ENCODE data around the gene FREY1.

DNA sequence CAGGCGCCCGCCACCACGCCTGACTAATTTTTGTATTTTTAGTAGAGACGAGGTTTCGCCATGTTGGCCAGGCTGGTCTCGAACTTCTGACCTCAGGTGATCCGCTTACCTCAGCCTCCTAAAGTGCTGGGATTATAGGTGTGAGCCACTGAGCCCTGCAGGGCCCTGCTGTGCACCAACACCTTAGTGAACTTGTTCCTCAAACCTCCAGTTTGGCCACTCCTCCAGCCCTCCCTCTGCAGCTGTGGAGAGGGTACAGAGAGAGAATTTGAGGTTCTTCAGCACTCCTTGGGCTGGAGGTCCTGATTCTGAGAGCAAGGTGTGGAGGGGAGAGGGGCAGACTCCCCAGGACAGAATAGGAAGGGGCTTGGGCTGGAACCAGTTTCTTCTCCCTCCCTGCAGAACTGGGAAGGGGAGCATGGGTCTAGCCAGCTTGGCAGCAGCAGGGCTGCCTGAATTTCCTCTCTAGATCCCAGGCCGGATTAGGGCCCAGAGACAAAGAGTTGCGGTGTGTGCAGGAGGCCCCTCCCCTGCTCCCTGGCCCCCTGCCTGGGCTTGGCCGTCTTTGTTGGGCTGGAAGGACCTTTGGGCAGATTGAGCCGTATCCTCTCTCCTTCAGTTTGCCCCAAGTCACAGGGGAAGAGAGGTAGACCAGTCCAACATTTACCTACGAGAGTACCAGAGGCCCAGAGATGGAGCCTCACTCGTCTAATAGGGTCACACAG is 12.9 kb upstream of the FREY1 start:
- TF ChIP-seq TAF1 (IDR thresholded peaks at IDR 0.05; ENCODE audit: borderline replicate concordance, low read depth, low read length) (no peak), POLR2A (IDR thresholded peaks at IDR 0.05; ENCODE audit: low read depth, low read length) (no peak)

All from GM12892 (cell line).